Measurements from ENCODE around the gene PAQR9. TPM values are rescaled to one million over a fixed set of nuclear protein-coding genes. Genes with fewer than 3 reads are reported as not detected.

PAQR9 gene
- total and polyA plus RNA-seq, 2 of the 13 experiments (the other 11 are each of a cell fraction or from before 2014, with no cell fraction given) = 3.7 to 10.3 TPM

GRCh38 chr3:142976621-142977398 is 13.3 kb upstream of the PAQR9 start (continued):
- no peak for TF ChIP-seq BATF2 (CRISPR knock-in tag; IDR thresholded peaks at IDR 0.05)
- TF ChIP-seq TBX2 (CRISPR knock-in tag; IDR thresholded peaks at IDR 0.05; ENCODE audit: borderline replicate concordance) = no peak
- TF ChIP-seq ZNF704 (CRISPR knock-in tag; IDR thresholded peaks at IDR 0.05; ENCODE audit: borderline replicate concordance) = no peak
- no peak for TF ChIP-seq NR2C2 (CRISPR knock-in tag; IDR thresholded peaks at IDR 0.05; ENCODE audit: borderline replicate concordance)
- no peak for TF ChIP-seq ZNF383 (CRISPR knock-in tag; IDR thresholded peaks at IDR 0.05; ENCODE audit: borderline replicate concordance)
- TF ChIP-seq MED1 (CRISPR knock-in tag; IDR thresholded peaks at IDR 0.05) = peak; percentile 84
- no peak for TF ChIP-seq ZBTB7A (CRISPR knock-in tag; IDR thresholded peaks at IDR 0.05)
- TF ChIP-seq SMC3 (IDR thresholded peaks at IDR 0.05; ENCODE audit: low read length) = no peak
- no peak for TF ChIP-seq TIGD3 (CRISPR knock-in tag; IDR thresholded peaks at IDR 0.05; ENCODE audit: borderline replicate concordance)
- no peak for TF ChIP-seq ELF4 (CRISPR knock-in tag; IDR thresholded peaks at IDR 0.05; ENCODE audit: borderline replicate concordance)
- TF ChIP-seq ARID4A (CRISPR knock-in tag; IDR thresholded peaks at IDR 0.05; ENCODE audit: borderline replicate concordance) = peak; percentile 34; the same call in 1 of the 2 replicates
- peak; percentile 21; the same call in 1 of the 2 replicates for TF ChIP-seq SIX1 (CRISPR knock-in tag; IDR thresholded peaks at IDR 0.05; ENCODE audit: borderline replicate concordance)
- TF ChIP-seq NCOA2 (CRISPR knock-in tag; IDR thresholded peaks at IDR 0.05) = peak; percentile 79
- no peak for TF ChIP-seq CCAR2 (optimal IDR thresholded peaks at IDR 0.05; ENCODE audit: low read depth, low read length)
- 0 out of 2 replicates have a peak, but pooled peaks have one; percentile 39 for TF ChIP-seq PATZ1 (CRISPR knock-in tag; IDR thresholded peaks at IDR 0.05)
- no peak for TF ChIP-seq ATF1 (CRISPR knock-in tag; IDR thresholded peaks at IDR 0.05)
